GM19452 (cell line): Measurements from ENCODE around the gene SCO2.

Source experiments
- ATAC-seq: cut with Tn5 transposase; IDR thresholded peaks from one replicate; pipeline ENCODE4 v1.9.1; 2021; ENCODE audit not compliant: unreplicated experiment

Gene SCO2

GRCh38 chr22:50503475-50504145, 21.8 kb downstream of the SCO2 start:
- ATAC-seq = no peak

- ATAC-seq = no peak
Observed at GRCh38 chr22:50502628-50503474, 22.5 kb downstream of the SCO2 start.

DNA sequence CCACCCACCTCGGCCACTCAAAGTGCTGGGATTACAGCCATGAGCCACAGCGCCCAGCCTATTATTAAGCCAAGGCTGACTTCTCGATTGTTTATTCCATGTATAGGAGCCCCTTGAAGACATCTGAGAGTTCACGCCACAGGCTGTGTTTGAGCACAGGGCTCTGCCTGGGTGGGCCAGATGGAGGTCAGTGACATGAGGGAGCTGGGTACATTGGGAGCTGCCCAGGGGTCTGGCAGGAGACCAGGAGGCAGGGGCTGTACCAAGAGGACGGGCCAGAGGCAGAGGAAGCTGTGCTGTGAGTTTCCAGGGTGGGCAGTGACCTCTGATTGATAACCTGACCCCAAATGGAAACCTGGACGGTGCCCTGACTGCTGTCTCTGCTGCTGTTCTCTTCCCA, 23.3 kb downstream of the SCO2 start:
- ATAC-seq = no peak

DNA sequence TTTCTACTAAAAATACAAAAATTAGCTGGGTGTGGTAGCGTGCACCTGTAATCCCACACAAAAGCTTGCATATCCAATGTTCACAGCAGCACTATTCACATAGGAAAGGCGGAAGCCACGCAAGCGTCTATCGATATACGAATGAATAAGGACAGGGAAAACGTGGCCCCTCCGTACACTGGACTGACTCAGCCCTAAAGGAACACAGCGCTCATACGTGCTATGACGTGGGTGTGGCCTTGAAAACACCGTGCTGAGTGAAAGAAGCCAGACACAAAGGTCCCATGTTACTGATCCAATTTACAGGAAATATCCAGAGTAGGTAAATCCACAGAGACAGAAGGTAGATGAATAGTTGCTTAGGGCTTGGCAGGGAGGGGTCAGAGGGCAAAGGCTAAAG, 24.9 kb downstream of the SCO2 start:
- ATAC-seq = no peak

- no peak for ATAC-seq
Observed at GRCh38 chr22:50498322-50498890, 27.0 kb downstream of the SCO2 start.

- no peak for ATAC-seq
Observed at GRCh38 chr22:50497093-50497492, 28.3 kb downstream of the SCO2 start.

DNA sequence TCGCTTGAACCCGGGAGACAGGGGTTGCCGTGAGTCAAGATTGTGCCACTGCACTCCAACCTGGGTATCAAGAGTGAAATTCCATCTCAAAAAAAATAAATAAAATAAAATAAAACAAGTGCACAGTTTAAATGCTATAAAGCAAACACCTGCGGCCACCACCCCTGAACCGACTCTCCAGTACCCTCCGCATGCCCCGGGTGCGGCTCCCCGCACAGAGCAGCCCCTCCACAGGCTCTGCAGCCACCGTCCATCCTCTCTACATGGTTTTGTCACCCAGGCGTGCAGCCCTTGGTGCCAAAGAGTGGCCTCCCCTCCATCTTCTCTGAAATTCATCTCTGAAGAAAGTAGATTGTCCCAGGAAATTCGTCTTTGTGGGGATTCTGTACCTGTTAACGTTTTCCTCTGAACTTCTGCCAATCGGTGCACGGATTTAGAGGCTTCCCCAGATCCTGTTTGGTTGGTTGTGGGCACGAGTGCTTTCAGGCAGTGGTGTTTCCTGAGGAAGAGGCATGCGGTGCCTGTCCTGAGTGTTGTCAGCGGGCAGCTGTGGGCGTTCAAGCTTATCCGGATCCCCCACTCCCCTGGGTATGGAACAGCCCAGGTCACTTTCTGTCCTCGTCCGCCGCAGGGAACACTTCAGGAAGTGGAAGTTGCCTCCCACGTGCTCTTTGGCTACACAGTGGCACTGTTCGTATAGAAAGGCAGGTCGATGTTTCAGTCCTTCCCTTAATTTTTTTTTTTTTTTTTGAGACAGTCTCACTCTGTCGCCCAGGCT, 34.7 kb downstream of the SCO2 start:
- ATAC-seq = no peak

- no peak for ATAC-seq
Observed at GRCh38 chr22:50489363-50490243, 35.8 kb downstream of the SCO2 start.

GRCh38 chr22:50488886-50489285, 36.5 kb downstream of the SCO2 start:
- ATAC-seq = no peak

GRCh38 chr22:50488006-50488677, 37.3 kb downstream of the SCO2 start:
- no peak for ATAC-seq

GRCh38 chr22:50487290-50488005, 38.0 kb downstream of the SCO2 start:
- ATAC-seq = no peak

DNA sequence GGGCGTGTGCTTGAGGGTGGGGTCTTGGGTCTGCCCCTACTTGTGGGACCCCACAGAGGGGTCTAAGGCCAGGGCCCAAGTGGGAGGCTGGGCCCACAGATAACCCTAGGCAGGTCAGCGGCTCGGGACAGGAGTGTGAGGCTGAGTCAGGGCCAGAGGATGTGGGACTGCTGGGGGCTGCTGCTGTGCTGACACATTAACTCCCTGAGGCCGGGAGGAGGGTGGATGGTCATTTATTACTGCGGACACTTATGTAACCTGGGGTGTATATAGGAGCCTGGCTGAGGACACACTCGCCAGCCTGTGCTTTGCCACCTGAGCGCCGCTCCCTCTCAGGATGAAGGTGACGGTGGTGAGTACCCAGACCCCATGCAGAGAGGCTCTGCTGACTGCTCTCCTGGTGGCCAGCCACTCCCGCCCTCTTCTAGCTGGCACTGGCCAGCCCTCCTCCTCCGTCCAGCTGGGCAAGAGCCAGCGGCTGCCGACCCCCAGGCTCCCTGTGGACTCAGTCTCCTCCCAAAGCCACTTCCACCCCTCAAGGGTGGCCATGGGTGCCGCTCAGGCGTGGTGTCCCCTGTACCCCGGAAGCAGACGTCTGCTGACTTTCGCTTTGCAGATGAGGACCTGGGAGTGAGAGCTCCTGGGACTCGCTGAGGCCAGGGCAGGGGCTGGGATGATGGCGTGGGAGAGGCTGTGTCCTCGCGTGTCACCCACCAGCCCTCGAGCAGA, 38.7 kb downstream of the SCO2 start, which contains the start of gene MIOX:
MIOX (plus strand) TSS at position 299 of the 729 bp plus-strand sequence; CDS start at position 338, 39 bp downstream.
- ATAC-seq = no peak

GRCh38 chr22:50485221-50486131, 39.9 kb downstream of the SCO2 start:
- ATAC-seq = no peak

- no peak for ATAC-seq
Observed at GRCh38 chr22:50483977-50484853, 41.2 kb downstream of the SCO2 start.

- ATAC-seq = no peak
Observed at GRCh38 chr22:50483556-50483955, 41.8 kb downstream of the SCO2 start.

DNA sequence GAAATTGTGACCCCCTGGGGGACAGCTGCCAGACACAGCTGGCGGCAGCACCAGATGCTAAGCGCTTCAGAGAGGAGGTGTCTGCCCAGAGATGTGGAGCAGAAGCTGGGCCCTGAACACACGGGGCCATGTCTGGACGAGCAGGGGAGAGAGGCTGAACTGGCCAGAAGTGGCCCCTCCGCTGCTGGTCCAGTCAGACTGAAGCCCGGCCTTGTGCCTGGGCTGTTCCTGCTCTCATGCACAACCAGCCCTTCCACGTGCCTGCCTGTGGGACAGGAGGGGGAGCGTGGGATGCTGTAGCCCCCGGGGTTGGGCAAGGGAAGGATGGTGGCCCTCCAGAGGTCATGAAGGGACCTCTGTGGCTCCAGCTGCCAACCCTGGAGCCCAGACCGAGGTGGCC, 42.3 kb downstream of the SCO2 start:
- ATAC-seq = no peak
